GM10266 (cell line): ENCODE measurements around the gene FGF18.

ENCODE experiments used
- DNase-seq: peaks from one replicate; pipeline ENCODE4 v3.0.0; 2012; ENCODE audit errors: extremely low spot score
- CTCF ChIP-seq: IDR thresholded peaks from 2 replicates; pipeline ENCODE4 v1.5.1; 2012; ENCODE audit warnings: mild to moderate bottlenecking, low read depth; ENCODE audit not compliant: control insufficient read depth, insufficient read depth; ENCODE audit errors: missing control alignments

The FGF18 gene

GRCh38 chr5:171467107-171467506 is 47.7 kb downstream of the FGF18 start:
- no peak for DNase-seq
- no peak for TF ChIP-seq CTCF

- TF ChIP-seq CTCF: no peak
- DNase-seq: no peak
Measured at GRCh38 chr5:171469326-171469725, 49.9 kb downstream of the FGF18 start.

DNA sequence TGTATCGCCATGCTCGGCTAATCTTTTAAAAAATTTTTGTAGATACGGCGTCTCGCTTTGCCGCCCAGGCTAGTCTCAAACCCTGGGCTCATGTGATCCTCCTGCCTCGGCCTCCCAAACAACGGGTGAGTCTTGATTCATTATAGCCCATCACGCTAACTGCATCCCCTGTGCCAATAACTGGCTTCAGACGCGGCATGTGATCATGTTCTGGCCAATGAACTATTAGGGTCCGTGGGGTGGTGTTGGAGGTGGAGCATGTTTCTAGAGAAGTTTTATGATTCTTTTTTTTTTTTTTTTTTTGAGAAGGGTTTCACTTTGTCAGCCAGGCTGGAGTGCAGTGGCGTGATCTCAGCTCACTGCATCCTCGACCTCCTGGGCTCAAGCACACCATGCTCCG is 51.0 kb downstream of the FGF18 start:
- no peak for DNase-seq
- TF ChIP-seq CTCF: no peak

- no peak for DNase-seq
- TF ChIP-seq CTCF: no peak
Measured at GRCh38 chr5:171474230-171474813, 54.9 kb downstream of the FGF18 start.

- TF ChIP-seq CTCF: no peak
- DNase-seq: no peak
Measured at GRCh38 chr5:171475596-171475995, 56.1 kb downstream of the FGF18 start.

DNA sequence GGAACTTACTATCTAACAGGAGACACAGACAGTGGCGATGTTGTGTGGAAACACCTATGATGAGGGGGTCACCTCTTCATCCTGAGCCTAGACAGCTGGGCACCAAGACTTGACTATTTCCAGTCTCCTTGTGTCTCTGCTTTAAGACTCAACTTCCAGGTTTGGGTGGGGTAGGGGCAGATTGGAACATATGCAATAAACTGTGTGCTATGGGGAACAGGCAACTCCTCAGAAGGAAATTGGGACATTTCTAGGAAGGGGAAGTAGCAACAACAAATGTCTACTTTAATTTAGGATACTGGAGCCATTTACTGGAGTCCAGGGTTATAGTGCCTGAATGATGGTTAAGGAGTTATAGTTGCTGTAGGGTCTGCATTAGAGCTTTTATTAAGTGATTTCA is 57.3 kb downstream of the FGF18 start:
- no peak for DNase-seq
- TF ChIP-seq CTCF: no peak

GRCh38 chr5:171477101-171477500 is 57.7 kb downstream of the FGF18 start:
- DNase-seq: no peak
- TF ChIP-seq CTCF: no peak
